A549 treated with dexamethasone at 1 μM for 4 hours (cell line): ENCODE data around the gene DENND5A. TPM values are rescaled to one million over a fixed set of nuclear protein-coding genes. Genes with fewer than 3 reads are reported as not detected.

ENCODE experiments used
- total RNA-seq: library from RNA; stranded (reverse); fragments of 200-300 nt; extraction: Qiagen RNA extraction; gene quantifications from 5 replicates; pipeline ENCODE4 v1.2.3, GENCODE V29; 2022

The DENND5A gene
- 37.2 to 41.2 TPM (median 40.5 TPM) in 5 replicates for total RNA-seq

DNA sequence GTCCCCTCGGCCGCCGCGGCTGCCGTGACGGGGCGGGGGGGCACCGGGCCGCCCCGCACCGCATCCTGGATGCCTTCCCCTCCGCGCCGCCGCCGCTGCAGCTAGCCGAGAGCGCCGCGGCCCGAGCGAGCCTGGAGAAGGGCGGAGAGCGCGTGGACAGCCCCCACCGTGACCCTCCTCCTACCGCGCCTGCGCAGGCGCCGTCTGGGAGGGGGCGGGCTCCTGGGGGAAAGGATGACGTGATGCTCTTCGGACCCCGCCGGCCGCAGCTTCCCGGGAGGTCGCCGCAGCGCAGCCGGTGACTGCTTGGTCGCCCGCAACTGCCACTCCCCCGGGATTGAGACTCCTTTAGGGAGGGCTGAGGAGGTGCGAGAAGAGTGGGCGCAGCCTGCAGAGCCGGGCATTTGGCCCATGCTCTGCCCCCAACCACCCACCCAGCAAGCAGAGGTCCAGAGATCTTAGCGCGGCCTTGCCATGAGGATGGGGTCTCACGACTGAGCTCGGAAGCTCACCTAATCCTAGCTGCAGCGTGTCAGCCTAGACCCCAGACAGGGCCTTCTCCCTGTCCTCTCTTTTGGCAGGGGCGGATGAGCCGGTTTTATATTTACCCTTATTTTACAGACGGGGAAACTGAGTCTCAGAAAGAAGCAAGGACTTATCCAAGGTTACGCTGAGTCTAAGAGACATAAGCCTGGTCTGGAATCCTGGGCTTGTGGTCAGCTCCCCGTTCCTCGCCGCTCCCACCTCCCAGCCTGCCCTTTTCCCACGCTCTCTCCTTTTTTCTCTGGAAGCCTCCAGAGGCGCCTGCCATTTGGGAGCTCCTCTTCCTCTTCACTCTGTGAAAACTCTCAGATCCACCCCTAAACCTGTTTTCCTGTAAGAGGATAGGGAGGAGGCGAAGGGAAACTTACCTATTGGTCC lies at the start of gene DENND5A:
Gene DENND5A (minus strand): TSS at position 140 of the 921 bp plus-strand sequence. CDS start 281 bp downstream, outside the sequence.

DNA sequence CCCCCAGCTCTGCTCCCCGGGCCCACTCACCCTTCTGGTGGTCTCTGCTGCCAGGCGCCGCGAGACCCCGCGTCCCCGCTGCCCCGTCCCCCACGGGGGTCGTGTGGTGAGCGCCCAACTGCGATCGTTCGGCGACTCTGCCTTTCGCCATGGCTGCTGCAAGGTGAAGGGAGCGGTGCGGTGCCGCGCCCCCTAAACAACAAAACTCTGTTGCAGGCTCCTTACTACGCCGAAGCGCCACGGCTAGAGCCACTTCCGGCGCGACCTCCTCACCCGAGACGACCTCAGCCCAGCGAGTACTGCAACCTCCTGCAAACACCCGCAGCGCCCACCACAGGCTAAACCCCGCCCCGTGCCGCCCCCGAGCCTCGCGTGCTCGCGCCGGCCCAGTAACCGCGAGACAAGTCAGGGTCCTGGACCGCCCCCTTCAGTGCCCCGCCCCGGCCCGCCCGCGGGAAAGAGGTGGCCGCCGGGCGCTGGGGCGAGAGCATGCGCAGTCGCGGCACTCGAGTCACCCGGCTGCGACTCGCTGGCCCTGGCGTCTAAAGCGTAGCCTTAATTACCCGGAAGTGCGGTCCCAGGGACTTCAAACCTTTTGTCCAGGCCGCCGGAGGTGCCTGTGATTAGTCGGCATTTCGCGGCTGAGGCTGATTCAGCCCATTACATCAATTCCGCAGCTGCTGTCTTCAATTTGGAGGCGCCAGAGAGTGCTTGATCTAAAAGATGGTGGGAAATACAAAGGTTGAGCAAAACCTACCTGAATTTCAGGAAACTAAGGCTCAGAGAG lies 49.3 kb upstream of the DENND5A start, which contains the start of gene TMEM41B:
Gene TMEM41B (minus strand): TSS at position 303 of the 787 bp plus-strand sequence. CDS start 152 bp downstream, at position 151.

DNA sequence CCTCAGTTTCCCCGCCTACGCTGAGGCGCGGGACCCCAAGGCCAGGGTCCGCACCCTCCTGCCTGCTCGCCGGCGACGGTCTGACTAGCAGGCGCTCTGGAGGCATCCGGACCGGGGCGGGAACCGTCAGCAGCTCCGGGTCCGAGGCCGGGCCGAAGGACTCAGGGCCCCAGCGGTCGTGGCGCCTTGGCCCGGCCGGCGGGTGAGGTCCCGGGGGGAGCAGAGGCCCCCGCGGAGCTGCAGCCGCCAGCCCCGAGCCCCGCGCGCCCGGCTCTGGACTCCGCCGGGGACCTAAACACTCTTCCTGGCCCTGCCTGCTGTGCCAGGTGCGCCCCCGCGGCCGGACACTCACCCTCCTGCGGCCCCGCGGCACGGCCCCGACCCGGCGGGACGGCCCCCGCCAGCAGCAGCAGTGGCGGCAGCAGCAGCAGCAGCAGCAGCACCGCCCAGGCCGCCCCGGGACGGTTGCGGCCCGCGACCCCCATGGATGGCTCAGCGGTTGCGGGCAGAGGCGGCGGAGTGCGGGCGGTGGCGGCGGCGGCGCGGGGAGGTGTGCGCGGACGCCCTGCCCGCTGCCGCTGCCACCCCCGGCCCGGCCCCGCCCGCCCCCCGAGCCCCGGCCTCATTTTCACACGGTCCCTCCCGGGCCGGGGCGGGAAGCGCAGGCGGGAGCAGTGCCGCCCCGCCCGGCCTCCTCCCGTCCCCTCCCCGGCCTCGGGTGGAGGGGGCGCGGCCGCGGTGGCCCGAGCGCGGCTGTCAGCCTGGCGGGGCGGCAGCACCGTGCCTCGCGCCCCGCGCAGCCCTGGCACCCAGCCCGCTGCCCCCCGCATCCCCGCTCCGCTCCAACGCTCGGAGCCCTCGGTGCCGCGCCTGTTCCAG lies 173.9 kb downstream of the DENND5A start, which contains the start of gene SCUBE2:
Gene SCUBE2 (minus strand): TSS at position 556 of the 879 bp plus-strand sequence. CDS start 71 bp downstream, at position 485.

Other genes with a start within 250 kb of the DENND5A start
- gene SCUBE2, start 173.8 kb downstream of the DENND5A start, total RNA-seq, result 0.40 to 0.71 TPM (median 0.61 TPM) in 5 replicates
- 17.8 to 27.3 TPM (median 23.6 TPM) in 5 replicates for gene TMEM41B, start 49.2 kb upstream of the DENND5A start, total RNA-seq
- gene IPO7, start 119.3 kb upstream of the DENND5A start, total RNA-seq, result 85.5 to 123 TPM (median 108 TPM) in 5 replicates
- gene ZNF143, start 195.7 kb upstream of the DENND5A start, total RNA-seq, result 9.9 to 11.5 TPM (median 10.3 TPM) in 5 replicates